Measurements from ENCODE around the gene FER. TPM values are rescaled to one million over a fixed set of nuclear protein-coding genes. Genes with fewer than 3 reads are reported as not detected.
"Not testable (repeated sequence)": the region's sequence is repeated elsewhere in the genome, so short reads cannot be mapped to it uniquely, and the experiment has no call there.

The FER gene
- total RNA-seq, 1 experiment from 2014 or later = 20.6 TPM

DNA sequence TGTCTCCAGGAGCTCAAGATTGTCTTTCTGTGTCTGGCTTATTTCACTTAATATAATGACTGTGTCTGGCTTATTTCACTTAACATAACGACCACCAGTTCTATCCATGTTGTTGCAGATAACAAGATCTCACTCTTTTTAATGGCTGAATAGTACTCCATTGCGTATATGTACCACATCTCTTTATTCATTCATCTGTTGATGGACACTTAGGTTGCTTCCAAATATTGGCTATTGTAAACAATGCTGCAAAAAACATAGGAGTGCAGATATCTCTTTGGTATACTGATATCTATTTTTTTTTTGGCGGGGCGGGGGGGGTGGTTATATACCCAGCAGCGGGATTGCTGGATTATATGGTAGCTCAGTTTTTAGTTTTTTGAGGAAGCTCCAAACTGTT is 45.5 kb downstream of the FER start:
- ChIA-PET CTCF (interaction anchor here (0.7 kb wide), 1 partner anchor 24 kb away, joined by 3 read pairs; no protein-coding TSS in a partner anchor), POLR2A (ENCODE audit: unreplicated experiment) (no interaction called here)
- no peaks in the 10 kb centered on the region for H3K9me2 ChIP-seq (ENCODE audit: insufficient read depth)
- H4K20me1 ChIP-seq (ENCODE audit: insufficient read depth) = no peaks in the 10 kb centered on the region
- no peak overlapping the region for H3K4me2 ChIP-seq
- H3K4me3 ChIP-seq = no peak overlapping the region
- H3K27ac ChIP-seq = no peak overlapping the region
- H3K9me3 ChIP-seq (ENCODE audit: insufficient read depth, low read depth) = no peaks in the 10 kb centered on the region
- no peaks in the 10 kb centered on the region for H3K27me3 ChIP-seq (ENCODE audit: insufficient read depth, low read depth)
- no peaks in the 10 kb centered on the region for H3F3A ChIP-seq (ENCODE audit: insufficient read depth, low read depth)
- TF ChIP-seq, protein P1, sequence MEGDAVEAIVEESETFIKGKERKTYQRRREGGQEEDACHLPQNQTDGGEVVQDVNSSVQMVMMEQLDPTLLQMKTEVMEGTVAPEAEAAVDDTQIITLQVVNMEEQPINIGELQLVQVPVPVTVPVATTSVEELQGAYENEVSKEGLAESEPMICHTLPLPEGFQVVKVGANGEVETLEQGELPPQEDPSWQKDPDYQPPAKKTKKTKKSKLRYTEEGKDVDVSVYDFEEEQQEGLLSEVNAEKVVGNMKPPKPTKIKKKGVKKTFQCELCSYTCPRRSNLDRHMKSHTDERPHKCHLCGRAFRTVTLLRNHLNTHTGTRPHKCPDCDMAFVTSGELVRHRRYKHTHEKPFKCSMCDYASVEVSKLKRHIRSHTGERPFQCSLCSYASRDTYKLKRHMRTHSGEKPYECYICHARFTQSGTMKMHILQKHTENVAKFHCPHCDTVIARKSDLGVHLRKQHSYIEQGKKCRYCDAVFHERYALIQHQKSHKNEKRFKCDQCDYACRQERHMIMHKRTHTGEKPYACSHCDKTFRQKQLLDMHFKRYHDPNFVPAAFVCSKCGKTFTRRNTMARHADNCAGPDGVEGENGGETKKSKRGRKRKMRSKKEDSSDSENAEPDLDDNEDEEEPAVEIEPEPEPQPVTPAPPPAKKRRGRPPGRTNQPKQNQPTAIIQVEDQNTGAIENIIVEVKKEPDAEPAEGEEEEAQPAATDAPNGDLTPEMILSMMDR (conservative IDR thresholded peaks at IDR 0.05) = no peak
- TF ChIP-seq EZH2 (IDR thresholded peaks at IDR 0.05; ENCODE audit: low read depth) = no peak
- H3K79me2 ChIP-seq (ENCODE audit: low read depth) = no peaks in the 10 kb centered on the region
- H3K36me3 ChIP-seq (ENCODE audit: low read depth) = 0 out of 2 replicates have a peak, but pooled peaks cover 4% of the 10 kb centered on the region
- BruUV-seq (replicated peaks) = no TSS peak
- 0 out of 2 replicates have a peak, but pooled peaks cover 4% of the 10 kb centered on the region for H3K4me1 ChIP-seq (replicated peaks; ENCODE audit: insufficient read depth)
- intact Hi-C loops (cut with micrococcal nuclease; ENCODE audit: unreplicated experiment) = no loop called here
- DNase-seq = no peak
- H2AFZ ChIP-seq = no peak overlapping the region

DNA sequence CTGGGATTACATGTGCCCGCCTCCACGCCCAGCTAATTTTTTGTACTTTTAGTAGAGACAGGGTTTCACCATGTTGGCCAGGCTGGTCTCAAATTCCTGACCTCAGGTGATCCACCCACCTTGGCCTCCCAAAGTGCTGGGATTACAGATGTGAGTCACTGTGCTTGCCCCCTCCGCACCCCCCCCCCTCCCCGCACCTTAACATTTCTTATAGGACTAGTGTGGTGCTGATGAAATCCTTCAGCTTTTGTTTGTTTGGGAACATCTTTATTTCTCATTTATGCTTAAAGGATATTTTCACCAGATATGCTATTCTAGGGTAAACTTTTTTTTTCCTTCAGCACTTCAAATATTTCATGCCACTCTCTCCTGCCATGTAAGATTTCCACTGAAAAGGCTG is 46.7 kb downstream of the FER start:
- POLR2A ChIA-PET (ENCODE audit: unreplicated experiment); H3K79me2 ChIP-seq (ENCODE audit: low read depth); DNase-seq; H3K9me3 ChIP-seq (ENCODE audit: insufficient read depth, low read depth); H4K20me1 ChIP-seq (ENCODE audit: insufficient read depth); H3K4me3 ChIP-seq; H3K9me2 ChIP-seq (ENCODE audit: insufficient read depth); H2AFZ ChIP-seq; H3F3A ChIP-seq (ENCODE audit: insufficient read depth, low read depth); H3K27ac ChIP-seq; CTCF ChIA-PET; H3K27me3 ChIP-seq (ENCODE audit: insufficient read depth, low read depth); H3K36me3 ChIP-seq (ENCODE audit: low read depth); H3K4me1 ChIP-seq (replicated peaks; ENCODE audit: insufficient read depth); BruUV-seq (replicated peaks); intact Hi-C loops (cut with micrococcal nuclease; ENCODE audit: unreplicated experiment); H3K4me2 ChIP-seq: not testable (repeated sequence)

DNA sequence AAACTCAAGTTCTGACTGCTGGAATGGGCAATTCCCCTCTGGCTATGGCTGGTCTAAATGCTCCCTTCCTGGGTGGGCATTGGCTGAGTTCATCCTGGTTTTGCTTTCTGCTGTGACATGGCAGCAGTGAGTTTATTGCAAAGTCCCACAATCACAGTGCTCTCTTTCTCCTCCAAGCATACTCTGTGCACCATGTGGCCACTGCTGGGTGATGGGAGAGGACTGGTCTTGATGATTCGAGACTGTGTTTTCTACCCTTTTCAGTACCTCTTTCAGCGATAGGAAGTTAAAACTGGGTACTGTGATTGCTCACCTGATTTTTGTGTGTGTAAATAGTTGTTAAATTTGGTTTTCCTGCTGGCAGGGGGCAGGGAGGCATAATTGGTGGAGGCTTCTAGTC is 49.7 kb downstream of the FER start:
- Histone ChIP-seq H3F3A (ENCODE audit: insufficient read depth, low read depth) (peaks cover 11% of the 10 kb centered on the region; the same call in 1 of the 2 replicates), H3K4me2 (no peak overlapping the region), H3K4me1 (replicated peaks; ENCODE audit: insufficient read depth) (peaks cover 8% of the 10 kb centered on the region), H2AFZ (no peak overlapping the region), H3K4me3 (no peak overlapping the region), H3K36me3 (ENCODE audit: low read depth) (0 out of 2 replicates have a peak, but pooled peaks cover 4% of the 10 kb centered on the region), H3K27ac (no peak overlapping the region), H3K9me3 (ENCODE audit: insufficient read depth, low read depth) (no peaks in the 10 kb centered on the region; the same call in 1 of the 2 replicates), H4K20me1 (ENCODE audit: insufficient read depth) (no peaks in the 10 kb centered on the region), H3K27me3 (ENCODE audit: insufficient read depth, low read depth) (no peaks in the 10 kb centered on the region), H3K79me2 (ENCODE audit: low read depth) (no peaks in the 10 kb centered on the region), H3K9me2 (ENCODE audit: insufficient read depth) (no peaks in the 10 kb centered on the region)
- POLR2A ChIA-PET (ENCODE audit: unreplicated experiment) = no interaction called here
- BruUV-seq (replicated peaks) = no TSS peak
- TF ChIP-seq, protein P1 (conservative IDR thresholded peaks at IDR 0.05) = no peak
- no peak for TF ChIP-seq EZH2 (IDR thresholded peaks at IDR 0.05; ENCODE audit: low read depth)
- intact Hi-C loops (cut with micrococcal nuclease; ENCODE audit: unreplicated experiment) = no loop called here
- no peak for DNase-seq
- CTCF ChIA-PET = no interaction called here

DNA sequence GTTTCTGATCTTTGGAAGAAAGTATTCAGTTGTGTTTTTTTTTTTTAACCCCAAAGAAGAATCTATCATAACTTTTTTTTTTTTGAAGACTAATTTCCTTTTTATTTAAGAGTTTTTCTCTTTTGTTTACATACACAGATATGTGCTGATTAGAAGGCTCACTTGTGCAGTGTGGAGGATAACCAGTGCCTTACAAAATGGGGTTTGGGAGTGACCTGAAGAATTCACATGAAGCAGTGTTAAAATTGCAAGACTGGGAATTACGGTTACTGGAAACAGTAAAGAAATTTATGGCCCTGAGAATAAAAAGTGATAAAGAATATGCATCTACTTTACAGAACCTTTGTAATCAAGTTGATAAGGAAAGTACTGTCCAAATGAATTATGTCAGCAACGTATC is 50.3 kb downstream of the FER start:
- BruUV-seq (replicated peaks) = no TSS peak
- peaks cover 4% of the 10 kb centered on the region for H3K9me3 ChIP-seq (ENCODE audit: insufficient read depth, low read depth)
- ChIA-PET CTCF (no interaction called here), POLR2A (ENCODE audit: unreplicated experiment) (no interaction called here)
- DNase-seq = no peak
- peaks cover 8% of the 10 kb centered on the region for H3K4me1 ChIP-seq (replicated peaks; ENCODE audit: insufficient read depth)
- no peaks in the 10 kb centered on the region for H3K9me2 ChIP-seq (ENCODE audit: insufficient read depth)
- no peak overlapping the region for H3K4me2 ChIP-seq
- 0 out of 2 replicates have a peak, but pooled peaks cover 5% of the 10 kb centered on the region for H3K36me3 ChIP-seq (ENCODE audit: low read depth)
- no peaks in the 10 kb centered on the region for H3K79me2 ChIP-seq (ENCODE audit: low read depth)
- TF ChIP-seq, protein P1 (conservative IDR thresholded peaks at IDR 0.05) = no peak
- TF ChIP-seq EZH2 (IDR thresholded peaks at IDR 0.05; ENCODE audit: low read depth) = no peak
- no peak overlapping the region for H3K27ac ChIP-seq
- intact Hi-C loops (cut with micrococcal nuclease; ENCODE audit: unreplicated experiment) = no loop called here
- H2AFZ ChIP-seq = no peak overlapping the region
- peaks cover 11% of the 10 kb centered on the region; the same call in 1 of the 2 replicates for H3F3A ChIP-seq (ENCODE audit: insufficient read depth, low read depth)
- H4K20me1 ChIP-seq (ENCODE audit: insufficient read depth) = no peaks in the 10 kb centered on the region
- H3K4me3 ChIP-seq = no peak overlapping the region
- H3K27me3 ChIP-seq (ENCODE audit: insufficient read depth, low read depth) = no peaks in the 10 kb centered on the region
